COLO668 (cell line): Measurements from ENCODE around the gene CRIM1.

Experiments
- DNase-seq: peaks from one replicate; lab custom pipeline; 2025; ENCODE audit not compliant: unreplicated experiment; lab: John Stamatoyannopoulos, UW

CRIM1 gene

GRCh38 chr2:36570416-36570815 is 214.8 kb downstream of the CRIM1 start:
- DNase-seq: no peak

- DNase-seq: no peak
Observed at GRCh38 chr2:36572054-36572718, 216.6 kb downstream of the CRIM1 start.

- no peak for DNase-seq
Observed at GRCh38 chr2:36572719-36573059, 217.1 kb downstream of the CRIM1 start.

GRCh38 chr2:36573165-36573564 is 217.6 kb downstream of the CRIM1 start:
- DNase-seq: no peak

GRCh38 chr2:36574560-36574959 is 219.0 kb downstream of the CRIM1 start:
- no peak for DNase-seq

- DNase-seq: no peak
Observed at GRCh38 chr2:36577884-36578283, 222.3 kb downstream of the CRIM1 start.

GRCh38 chr2:36578343-36579296 is 223.0 kb downstream of the CRIM1 start:
- DNase-seq: no peak

- DNase-seq: no peak
Observed at GRCh38 chr2:36579297-36579664, 223.7 kb downstream of the CRIM1 start.

GRCh38 chr2:36582538-36582937 is 227.0 kb downstream of the CRIM1 start:
- DNase-seq: no peak

GRCh38 chr2:36582951-36583350 is 227.4 kb downstream of the CRIM1 start:
- DNase-seq: no peak

- DNase-seq: no peak
Observed at GRCh38 chr2:36584148-36584794, 228.7 kb downstream of the CRIM1 start.

GRCh38 chr2:36586672-36587071 is 231.1 kb downstream of the CRIM1 start:
- no peak for DNase-seq

GRCh38 chr2:36587101-36587500 is 231.5 kb downstream of the CRIM1 start:
- no peak for DNase-seq

- no peak for DNase-seq
Observed at GRCh38 chr2:36587556-36587955, 232.0 kb downstream of the CRIM1 start.

GRCh38 chr2:36589230-36589630 is 233.7 kb downstream of the CRIM1 start:
- no peak for DNase-seq

GRCh38 chr2:36594849-36595248 is 239.3 kb downstream of the CRIM1 start:
- DNase-seq: no peak

GRCh38 chr2:36596397-36596796 is 240.8 kb downstream of the CRIM1 start:
- DNase-seq: no peak

GRCh38 chr2:36597003-36597531 is 241.5 kb downstream of the CRIM1 start:
- no peak for DNase-seq

GRCh38 chr2:36597532-36598377 is 242.2 kb downstream of the CRIM1 start, which contains the start of gene FEZ2:
Gene FEZ2 (minus strand): TSS chr2:36598168. CDS start chr2:36598142, 26 bp downstream.
- peak; percentile 77 for DNase-seq
